H1 (cell line): ENCODE measurements around the gene RAET1G. TPM values are rescaled to one million over a fixed set of nuclear protein-coding genes. Genes with fewer than 3 reads are reported as not detected.

Source experiments
- POU5F1 ChIP-seq: IDR thresholded peaks from 2 replicates; pipeline ENCODE4 v1.6.1; 2011; ENCODE audit warnings: low read depth, mild to moderate bottlenecking, low read length, moderate library complexity
- polyA plus RNA-seq, 7 experiments: library from polyadenylated mRNA; depleted of rRNA in 3 of 7; stranded (reverse) in 5 of 7; unstranded in 2 of 7; fragments of >200 nt in 5 of 7; fragments of 200-250 nt in 2 of 7; gene quantifications; 1 replicate in 5 of 7; 2 replicates in 1 of 7; 4 replicates in 1 of 7; pipeline versions ENCODE4 v1.2.1 to v1.2.3, GENCODE V29; 2011 to 2013; ENCODE audit warnings: missing spikeins in 2 of 7, mixed read lengths in 2 of 7
- total RNA-seq: library from RNA; stranded (reverse); fragmentation: NEBNext Ultra II Directional; extraction: Animal tissue kit (Norgen Biotek cat#: 25700); gene quantifications from 2 replicates; pipeline ENCODE4 v1.2.1, GENCODE V29; 2021

The RAET1G gene
- total and polyA plus RNA-seq, 2 of the 8 experiments (the other 6 are each of a cell fraction or from before 2014, with no cell fraction given): 0.08 TPM; not detected in 1

GRCh38 chr6:149905371-149905910, 17.5 kb downstream of the RAET1G start (continued):
- no peak for TF ChIP-seq POU5F1
- TF ChIP-seq, all 59 proteins: peak for 0
